Motor neuron (in vitro differentiated cells): ENCODE data around the gene XPO1. TPM values are rescaled to one million over a fixed set of nuclear protein-coding genes. Genes with fewer than 3 reads are reported as not detected.

Experiments
- ATAC-seq, 8 experiments: fragments of 200-7000 bp; cut with Tn5 transposase; replicated peaks in 6 of 8; 2 replicates each; pipeline ENCODE4 v1.8.0; 2021; ENCODE audit warnings: mild to moderate bottlenecking in 8 of 8, moderate library complexity in 8 of 8
- H3K27ac ChIP-seq, 2 donors: fragments of 250-450 bp; sonication (Bioruptor Pico); 2 replicates each; pipeline ENCODE4 v1.9.0; 2021; ENCODE audit warnings: antibody characterized with exemption in 2 of 2, mild to moderate bottlenecking in 2 of 2, moderate library complexity in 1 of 2
- H3K4me1 ChIP-seq, 2 donors: fragments of 250-450 bp; sonication (Bioruptor Pico); replicated peaks in 1 of 2; 2 replicates each; pipeline ENCODE4 v1.6.1; 2021; ENCODE audit warnings: antibody characterized with exemption in 2 of 2, mild to moderate bottlenecking in 2 of 2, moderate library complexity in 1 of 2
- H3K4me3 ChIP-seq, 5 donors: fragments of 250-450 bp; sonication (Bioruptor Pico); 2 replicates each; pipeline ENCODE4 v1.9.0; 2021; ENCODE audit warnings: antibody characterized with exemption in 5 of 5, mild to moderate bottlenecking in 5 of 5, moderate library complexity in 4 of 5
- WGBS, 10 experiments: fragments of 450-650 bp; shearing (Covaris generic); methylation state at CpG; one replicate each; pipeline ENCODE4 v1.0.0; 2022; 5-methylcytosine and 5-hydroxymethylcytosine counted together
- in situ Hi-C, 9 experiments: fragments of 400-800 bp; cut with MboI; loops; one replicate each; pipeline ENCODE4 v1.15.0; 2021; ENCODE audit warnings: low sequenced_read_pairs in 9 of 9, low pct_unique_long_range_greater_than_20kb in 2 of 9; ENCODE audit not compliant: unreplicated experiment in 9 of 9
- total RNA-seq, 8 experiments: library from RNA; unstranded; fragments of 300-600 nt; gene quantifications; 2 replicates each; pipeline versions ENCODE4 v1.2.3 to v1.2.4, GENCODE V29; 2022

XPO1 gene
- total RNA-seq, 8 experiments from 2014 or later = 66.6 to 253 (median 172) TPM

- Histone ChIP-seq H3K4me1 (no peaks in the 10 kb centered on the region), H3K4me3 (no peak overlapping the region), H3K27ac (no peak overlapping the region)
- ATAC-seq = no peak
- in situ Hi-C loops = no loop called here
- 83 to 100% (median 100%) methylated on average over 1 of the region's 1 CpG; no CpG with 5 or more reads in 1 of the 10 experiments for WGBS, 10 experiments
These were observed 102.9 kb downstream of the XPO1 start for GRCh38 chr2:61435291-61435690.

GRCh38 chr2:61434314-61434713 lies 103.8 kb downstream of the XPO1 start:
- no peak overlapping the region for H3K27ac ChIP-seq
- H3K4me1 ChIP-seq = no peaks in the 10 kb centered on the region
- ATAC-seq = no peak
- H3K4me3 ChIP-seq = no peak overlapping the region
- in situ Hi-C loops = no loop called here

GRCh38 chr2:61433606-61434005 lies 104.5 kb downstream of the XPO1 start:
- in situ Hi-C loops = no loop called here
- WGBS, 10 experiments = 100% methylated on average over 1 of the region's 1 CpG; no CpG with 5 or more reads in 9 of the 10 experiments
- ATAC-seq = no peak
- no peak overlapping the region for H3K27ac ChIP-seq
- H3K4me1 ChIP-seq = no peaks in the 10 kb centered on the region
- H3K4me3 ChIP-seq = no peak overlapping the region

GRCh38 chr2:61432990-61433389 lies 105.2 kb downstream of the XPO1 start:
- in situ Hi-C loops = no loop called here
- 94% methylated on average over 3 of the region's 3 CpGs; no CpG with 5 or more reads in 9 of the 10 experiments for WGBS, 10 experiments
- no peaks in the 10 kb centered on the region for H3K4me1 ChIP-seq
- no peak for ATAC-seq
- H3K4me3 ChIP-seq = no peak overlapping the region
- H3K27ac ChIP-seq = no peak overlapping the region

- H3K4me3 ChIP-seq = no peak overlapping the region
- no peak for ATAC-seq
- in situ Hi-C loops = no loop called here
- no peaks in the 10 kb centered on the region for H3K4me1 ChIP-seq
- no peak overlapping the region for H3K27ac ChIP-seq
- 92 to 100% (median 98%) methylated on average over 2 to 5 of the region's 5 CpGs; no CpG with 5 or more reads in 6 of the 10 experiments for WGBS, 10 experiments
These were observed 106.8 kb downstream of the XPO1 start for GRCh38 chr2:61431345-61431744.

Other genes with a start within 250 kb of the XPO1 start
- gene USP34, start 67.3 kb downstream of the XPO1 start, total RNA-seq = 100 to 1,000 TPM in 2 of 8 experiments, 10 to 100 TPM in 6; 53.2 to 175 (median 69.2) TPM